ENCODE data around the gene PTPRT.

DNA sequence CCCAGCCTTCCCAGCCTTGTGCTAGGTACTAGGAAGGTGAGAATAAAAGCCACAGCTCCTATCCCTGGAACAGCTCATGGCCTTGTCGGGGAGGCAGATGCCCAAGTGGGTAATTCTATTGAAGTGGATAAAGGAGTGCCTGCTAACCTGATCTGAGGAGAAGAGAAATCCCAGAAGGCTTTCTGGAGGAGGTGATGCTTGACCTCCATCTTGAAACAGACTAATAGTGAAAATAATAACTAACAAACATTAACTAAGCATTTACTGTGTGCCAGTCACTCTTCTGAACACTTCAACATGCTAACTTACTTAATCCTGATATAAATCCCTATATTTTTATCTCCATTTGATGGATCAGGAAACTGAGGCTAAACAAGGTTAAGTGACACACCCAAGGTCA lies 1078.4 kb downstream of the PTPRT start:
- TF ChIP-seq POLR2AphosphoS5 (IDR thresholded peaks at IDR 0.05) (no peak), POLR2A (IDR thresholded peaks at IDR 0.05) (no peak)
- TF ChIP-seq, protein P1, sequence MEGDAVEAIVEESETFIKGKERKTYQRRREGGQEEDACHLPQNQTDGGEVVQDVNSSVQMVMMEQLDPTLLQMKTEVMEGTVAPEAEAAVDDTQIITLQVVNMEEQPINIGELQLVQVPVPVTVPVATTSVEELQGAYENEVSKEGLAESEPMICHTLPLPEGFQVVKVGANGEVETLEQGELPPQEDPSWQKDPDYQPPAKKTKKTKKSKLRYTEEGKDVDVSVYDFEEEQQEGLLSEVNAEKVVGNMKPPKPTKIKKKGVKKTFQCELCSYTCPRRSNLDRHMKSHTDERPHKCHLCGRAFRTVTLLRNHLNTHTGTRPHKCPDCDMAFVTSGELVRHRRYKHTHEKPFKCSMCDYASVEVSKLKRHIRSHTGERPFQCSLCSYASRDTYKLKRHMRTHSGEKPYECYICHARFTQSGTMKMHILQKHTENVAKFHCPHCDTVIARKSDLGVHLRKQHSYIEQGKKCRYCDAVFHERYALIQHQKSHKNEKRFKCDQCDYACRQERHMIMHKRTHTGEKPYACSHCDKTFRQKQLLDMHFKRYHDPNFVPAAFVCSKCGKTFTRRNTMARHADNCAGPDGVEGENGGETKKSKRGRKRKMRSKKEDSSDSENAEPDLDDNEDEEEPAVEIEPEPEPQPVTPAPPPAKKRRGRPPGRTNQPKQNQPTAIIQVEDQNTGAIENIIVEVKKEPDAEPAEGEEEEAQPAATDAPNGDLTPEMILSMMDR (IDR thresholded peaks at IDR 0.05), result no peak

All from transverse colon (tissue), 4 donors.